CD1c-positive myeloid dendritic cell (primary cell): ENCODE measurements around the gene FALEC.

ENCODE experiments used
- DNase-seq: peaks from one replicate; pipeline ENCODE4 v3.0.0-alpha.2; 2016; ENCODE audit errors: extremely low spot score

FALEC gene

GRCh38 chr1:150511985-150512660, 3.4 kb upstream of the FALEC start:
- DNase-seq = no peak

- no peak for DNase-seq
These were observed 2.7 kb upstream of the FALEC start for GRCh38 chr1:150512846-150513245.

- no peak for DNase-seq
These were observed 2.2 kb upstream of the FALEC start for GRCh38 chr1:150513351-150513791.

GRCh38 chr1:150514260-150514659, 1.3 kb upstream of the FALEC start:
- no peak for DNase-seq

- DNase-seq = no peak
These were observed 632 bp upstream of the FALEC start for GRCh38 chr1:150514913-150515327.

- DNase-seq = no peak
These were observed 569 bp downstream of the FALEC start for GRCh38 chr1:150516050-150516591.

- DNase-seq = no peak
These were observed 1.1 kb downstream of the FALEC start for GRCh38 chr1:150516616-150517015.

GRCh38 chr1:150521196-150521968, 5.8 kb downstream of the FALEC start:
- DNase-seq = no peak

GRCh38 chr1:150525348-150525747, 9.8 kb downstream of the FALEC start:
- DNase-seq = no peak

GRCh38 chr1:150528196-150528595, 12.6 kb downstream of the FALEC start:
- DNase-seq = no peak

GRCh38 chr1:150529017-150529416, 13.5 kb downstream of the FALEC start:
- DNase-seq = no peak

GRCh38 chr1:150530491-150531159, 15.1 kb downstream of the FALEC start:
- DNase-seq = no peak

GRCh38 chr1:150532860-150533259, 17.3 kb downstream of the FALEC start:
- no peak for DNase-seq

GRCh38 chr1:150534002-150534401, 18.4 kb downstream of the FALEC start:
- no peak for DNase-seq

- DNase-seq = no peak
These were observed 20.1 kb downstream of the FALEC start for GRCh38 chr1:150535511-150536287.

GRCh38 chr1:150536836-150537731, 21.5 kb downstream of the FALEC start:
- no peak for DNase-seq

GRCh38 chr1:150537732-150538684, 22.5 kb downstream of the FALEC start:
- no peak for DNase-seq

GRCh38 chr1:150543500-150544143, 28.1 kb downstream of the FALEC start:
- no peak for DNase-seq

- no peak for DNase-seq
These were observed 28.7 kb downstream of the FALEC start for GRCh38 chr1:150544204-150544603.
